ENCODE results near the gene ABCA7.

Gene ABCA7

DNA sequence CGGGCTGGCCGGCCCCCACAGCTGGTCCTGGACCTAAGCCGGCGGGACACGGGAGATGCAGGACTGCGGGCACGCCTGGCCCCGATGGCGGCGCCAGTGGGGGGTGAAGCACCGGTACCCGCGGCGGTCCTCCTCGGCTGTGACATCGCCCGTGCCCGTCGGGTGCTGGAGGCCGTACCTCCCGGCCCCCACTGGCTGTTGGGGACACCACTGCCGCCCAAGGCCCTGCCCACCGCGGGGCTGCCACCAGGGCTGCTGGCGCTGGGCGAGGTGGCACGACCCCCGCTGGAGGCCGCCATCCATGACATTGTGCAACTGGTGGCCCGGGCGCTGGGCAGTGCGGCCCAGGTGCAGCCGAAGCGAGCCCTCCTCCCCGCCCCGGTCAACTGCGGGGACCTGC lies 36.6 kb upstream of the ABCA7 start:
- DNase-seq, result no peak

DNA sequence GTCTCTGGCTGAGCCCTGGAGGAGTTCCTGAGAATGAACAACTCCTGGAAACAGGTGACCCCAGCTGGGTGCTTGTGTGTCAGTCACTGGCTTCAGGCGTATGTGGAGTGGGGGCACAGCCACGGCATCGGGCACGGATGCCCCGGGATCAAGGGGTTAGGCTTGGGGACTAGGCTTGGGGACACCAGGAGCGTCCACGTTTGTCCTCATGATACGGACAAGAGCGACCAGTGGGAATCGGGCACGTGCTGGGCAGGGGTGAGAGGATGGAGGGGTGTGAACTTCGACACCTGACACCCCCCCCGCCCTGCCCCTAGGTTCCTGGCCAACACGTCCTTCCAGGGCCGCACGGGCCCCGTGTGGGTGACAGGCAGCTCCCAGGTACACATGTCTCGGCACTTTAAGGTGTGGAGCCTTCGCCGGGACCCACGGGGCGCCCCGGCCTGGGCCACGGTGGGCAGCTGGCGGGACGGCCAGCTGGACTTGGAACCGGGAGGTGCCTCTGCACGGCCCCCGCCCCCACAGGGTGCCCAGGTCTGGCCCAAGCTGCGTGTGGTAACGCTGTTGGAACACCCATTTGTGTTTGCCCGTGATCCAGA lies 35.6 kb upstream of the ABCA7 start:
- DNase-seq, result no peak

DNA sequence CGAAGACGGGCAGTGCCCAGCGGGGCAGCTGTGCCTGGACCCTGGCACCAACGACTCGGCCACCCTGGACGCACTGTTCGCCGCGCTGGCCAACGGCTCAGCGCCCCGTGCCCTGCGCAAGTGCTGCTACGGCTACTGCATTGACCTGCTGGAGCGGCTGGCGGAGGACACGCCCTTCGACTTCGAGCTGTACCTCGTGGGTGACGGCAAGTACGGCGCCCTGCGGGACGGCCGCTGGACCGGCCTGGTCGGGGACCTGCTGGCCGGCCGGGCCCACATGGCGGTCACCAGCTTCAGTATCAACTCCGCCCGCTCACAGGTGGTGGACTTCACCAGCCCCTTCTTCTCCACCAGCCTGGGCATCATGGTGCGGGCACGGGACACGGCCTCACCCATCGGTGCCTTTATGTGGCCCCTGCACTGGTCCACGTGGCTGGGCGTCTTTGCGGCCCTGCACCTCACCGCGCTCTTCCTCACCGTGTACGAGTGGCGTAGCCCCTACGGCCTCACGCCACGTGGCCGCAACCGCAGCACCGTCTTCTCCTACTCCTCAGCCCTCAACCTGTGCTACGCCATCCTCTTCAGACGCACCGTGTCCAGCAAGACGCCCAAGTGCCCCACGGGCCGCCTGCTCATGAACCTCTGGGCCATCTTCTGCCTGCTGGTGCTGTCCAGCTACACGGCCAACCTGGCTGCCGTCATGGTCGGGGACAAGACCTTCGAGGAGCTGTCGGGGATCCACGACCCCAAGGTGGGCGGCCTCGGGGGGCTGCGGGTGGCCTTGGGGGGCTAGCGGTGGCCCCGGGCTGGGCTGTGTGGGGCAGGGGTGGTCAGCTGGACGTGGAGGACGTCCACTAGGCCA lies 34.9 kb upstream of the ABCA7 start:
- DNase-seq, result no peak

DNA sequence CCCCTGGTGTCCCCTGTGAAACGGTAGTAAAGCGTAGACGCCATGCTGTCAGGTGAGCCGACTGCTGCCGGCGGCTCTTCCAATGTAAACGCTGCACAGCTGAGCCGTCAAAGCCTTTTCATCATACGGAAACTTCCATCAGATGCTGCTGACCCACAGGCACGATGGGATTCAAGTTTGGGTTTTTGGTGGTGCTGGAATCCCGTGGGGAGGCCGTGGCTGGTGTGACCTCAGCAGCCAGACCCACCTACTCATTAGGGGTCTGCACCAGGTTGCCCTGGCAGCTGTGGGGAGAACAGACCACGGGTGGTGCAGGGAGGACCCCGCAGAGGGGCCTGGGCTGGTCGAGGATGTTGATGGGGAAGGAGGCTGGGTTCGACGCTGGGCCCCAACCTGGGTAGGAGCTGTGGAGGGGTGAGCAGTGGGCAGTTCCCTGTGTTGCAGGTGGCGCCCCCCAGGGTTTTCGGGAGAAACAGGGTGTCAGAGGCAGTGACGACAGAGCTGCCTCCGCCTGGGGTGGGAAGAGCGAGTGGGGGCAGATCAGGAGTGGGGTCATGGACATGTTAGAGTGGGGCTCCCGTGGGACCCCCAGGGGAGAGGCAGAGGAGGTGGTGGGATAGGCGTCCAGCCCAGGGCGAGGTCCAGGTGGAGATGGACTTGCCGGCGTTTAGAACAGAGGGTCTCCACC lies 33.1 kb upstream of the ABCA7 start:
- no peak for DNase-seq

DNA sequence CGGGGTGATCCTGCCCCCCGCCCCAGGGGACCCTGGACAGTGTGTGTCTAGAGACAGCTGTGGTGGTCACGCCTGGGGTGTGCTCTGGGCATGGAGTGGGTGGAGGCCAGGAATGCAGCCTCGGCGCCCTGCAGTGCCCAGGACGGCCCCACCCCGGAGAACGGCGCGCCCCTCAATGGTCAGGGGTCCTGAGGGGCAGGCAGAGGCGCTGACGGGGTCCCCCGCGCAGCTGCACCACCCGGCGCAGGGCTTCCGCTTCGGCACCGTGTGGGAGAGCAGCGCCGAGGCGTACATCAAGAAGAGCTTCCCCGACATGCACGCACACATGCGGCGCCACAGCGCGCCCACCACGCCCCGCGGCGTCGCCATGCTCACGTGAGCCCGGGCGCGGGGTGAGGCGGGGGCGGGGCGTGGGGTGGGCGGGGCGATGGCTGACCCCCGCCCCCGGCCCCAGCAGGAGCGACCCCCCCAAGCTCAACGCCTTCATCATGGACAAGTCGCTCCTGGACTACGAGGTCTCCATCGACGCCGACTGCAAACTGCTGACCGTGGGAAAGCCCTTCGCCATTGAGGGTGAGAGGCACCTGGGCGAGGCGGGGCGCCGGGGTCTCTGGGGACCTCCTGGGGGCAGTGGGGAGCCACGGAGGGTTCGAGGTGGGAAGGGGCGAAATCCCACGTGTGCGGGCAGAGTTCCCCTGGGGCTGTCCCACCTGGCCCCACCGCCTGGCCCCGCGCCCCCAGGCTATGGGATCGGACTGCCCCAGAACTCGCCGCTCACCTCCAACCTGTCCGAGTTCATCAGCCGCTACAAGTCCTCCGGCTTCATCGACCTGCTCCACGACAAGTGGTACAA lies 32.3 kb upstream of the ABCA7 start:
- no peak for DNase-seq

DNA sequence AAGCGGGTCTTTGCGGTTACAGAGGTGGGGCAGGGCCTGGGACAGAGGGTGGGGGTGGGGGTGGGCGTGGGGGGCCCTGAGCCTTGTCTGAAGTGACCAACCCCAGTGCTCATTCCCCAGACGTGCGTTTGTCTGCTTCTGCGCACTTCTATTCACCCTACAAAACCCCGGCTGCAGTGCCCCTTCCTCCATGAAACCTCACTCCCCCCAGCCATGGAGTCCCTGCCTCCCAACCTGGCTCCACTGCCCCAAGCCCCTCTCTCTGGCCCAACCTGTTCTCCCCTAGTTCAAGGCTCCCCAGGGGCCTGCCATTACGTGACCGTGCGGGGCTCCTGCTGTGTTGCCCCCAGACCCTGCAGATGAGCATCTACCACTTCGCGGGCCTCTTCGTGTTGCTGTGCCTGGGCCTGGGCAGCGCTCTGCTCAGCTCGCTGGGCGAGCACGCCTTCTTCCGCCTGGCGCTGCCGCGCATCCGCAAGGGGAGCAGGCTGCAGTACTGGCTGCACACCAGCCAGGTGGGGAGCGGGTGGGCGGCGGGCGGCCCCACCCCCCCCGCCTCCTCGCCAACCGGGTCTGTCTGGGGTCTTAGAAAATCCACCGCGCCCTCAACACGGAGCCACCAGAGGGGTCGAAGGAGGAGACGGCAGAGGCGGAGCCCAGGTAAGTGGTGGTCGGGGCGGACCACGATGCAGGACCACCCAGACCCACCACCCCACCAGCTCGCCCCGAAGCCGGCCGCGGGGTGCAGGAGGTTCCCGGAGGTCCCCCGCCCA lies 31.5 kb upstream of the ABCA7 start:
- DNase-seq, result no peak

DNA sequence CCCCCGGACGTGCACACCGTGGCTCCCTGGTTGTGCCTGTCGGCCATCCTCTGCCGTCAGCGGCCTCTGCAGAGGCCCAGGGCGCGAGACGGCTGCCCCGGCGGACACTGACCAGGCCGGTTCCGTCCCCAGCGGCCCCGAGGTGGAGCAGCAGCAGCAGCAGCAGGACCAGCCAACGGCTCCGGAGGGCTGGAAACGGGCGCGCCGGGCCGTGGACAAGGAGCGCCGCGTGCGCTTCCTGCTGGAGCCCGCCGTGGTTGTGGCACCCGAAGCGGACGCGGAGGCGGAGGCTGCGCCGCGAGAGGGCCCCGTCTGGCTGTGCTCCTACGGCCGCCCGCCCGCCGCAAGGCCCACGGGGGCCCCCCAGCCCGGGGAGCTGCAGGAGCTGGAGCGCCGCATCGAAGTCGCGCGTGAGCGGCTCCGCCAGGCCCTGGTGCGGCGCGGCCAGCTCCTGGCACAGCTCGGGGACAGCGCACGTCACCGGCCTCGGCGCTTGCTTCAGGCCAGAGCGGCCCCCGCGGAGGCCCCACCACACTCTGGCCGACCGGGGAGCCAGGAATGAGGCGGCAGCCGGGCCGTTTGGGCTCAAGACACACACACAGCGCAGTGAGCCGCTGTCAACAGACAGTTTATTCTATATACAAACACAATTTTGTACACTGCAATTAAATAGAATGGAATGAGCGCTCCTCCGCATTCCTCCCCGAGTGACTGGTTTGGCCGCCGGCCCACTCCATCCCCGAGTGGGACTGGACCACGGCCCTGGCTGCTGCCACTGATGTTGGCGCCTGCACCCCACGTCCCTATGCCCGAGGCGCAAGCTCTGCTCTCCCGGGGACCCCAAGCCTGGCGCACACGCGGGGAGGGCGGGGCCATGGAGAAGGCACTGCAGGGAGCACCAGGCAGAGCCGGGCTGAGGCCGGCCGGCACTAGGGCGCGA lies 30.6 kb upstream of the ABCA7 start:
- DNase-seq, result no peak

DNA sequence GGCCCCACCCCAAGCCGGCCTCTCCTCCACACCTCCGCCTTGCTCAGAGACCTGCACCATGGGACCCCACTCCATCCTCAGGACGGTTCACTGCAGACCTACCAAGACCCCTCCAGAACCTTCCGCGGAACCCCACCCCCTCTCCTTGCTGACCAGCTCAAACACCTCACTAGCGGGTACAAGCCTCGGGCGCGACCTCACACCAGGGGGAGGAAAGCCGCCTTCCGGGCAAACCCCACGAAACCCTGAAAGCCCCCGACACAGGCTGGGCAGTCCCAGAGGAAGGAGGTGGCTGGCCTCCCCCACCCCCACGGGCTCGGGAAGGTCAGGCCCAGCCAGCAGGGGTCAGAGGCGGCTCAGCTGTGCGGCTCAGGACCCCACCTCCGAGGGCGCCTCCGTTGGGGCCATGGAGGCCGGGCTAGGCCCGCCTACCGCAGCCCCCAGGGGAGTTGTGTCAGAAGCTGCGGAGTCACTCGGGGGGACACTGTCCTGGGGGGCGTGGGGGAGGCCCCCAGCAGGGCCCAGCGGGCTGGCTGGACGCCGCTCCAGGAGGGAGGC lies 29.8 kb upstream of the ABCA7 start:
- DNase-seq, result no peak

DNA sequence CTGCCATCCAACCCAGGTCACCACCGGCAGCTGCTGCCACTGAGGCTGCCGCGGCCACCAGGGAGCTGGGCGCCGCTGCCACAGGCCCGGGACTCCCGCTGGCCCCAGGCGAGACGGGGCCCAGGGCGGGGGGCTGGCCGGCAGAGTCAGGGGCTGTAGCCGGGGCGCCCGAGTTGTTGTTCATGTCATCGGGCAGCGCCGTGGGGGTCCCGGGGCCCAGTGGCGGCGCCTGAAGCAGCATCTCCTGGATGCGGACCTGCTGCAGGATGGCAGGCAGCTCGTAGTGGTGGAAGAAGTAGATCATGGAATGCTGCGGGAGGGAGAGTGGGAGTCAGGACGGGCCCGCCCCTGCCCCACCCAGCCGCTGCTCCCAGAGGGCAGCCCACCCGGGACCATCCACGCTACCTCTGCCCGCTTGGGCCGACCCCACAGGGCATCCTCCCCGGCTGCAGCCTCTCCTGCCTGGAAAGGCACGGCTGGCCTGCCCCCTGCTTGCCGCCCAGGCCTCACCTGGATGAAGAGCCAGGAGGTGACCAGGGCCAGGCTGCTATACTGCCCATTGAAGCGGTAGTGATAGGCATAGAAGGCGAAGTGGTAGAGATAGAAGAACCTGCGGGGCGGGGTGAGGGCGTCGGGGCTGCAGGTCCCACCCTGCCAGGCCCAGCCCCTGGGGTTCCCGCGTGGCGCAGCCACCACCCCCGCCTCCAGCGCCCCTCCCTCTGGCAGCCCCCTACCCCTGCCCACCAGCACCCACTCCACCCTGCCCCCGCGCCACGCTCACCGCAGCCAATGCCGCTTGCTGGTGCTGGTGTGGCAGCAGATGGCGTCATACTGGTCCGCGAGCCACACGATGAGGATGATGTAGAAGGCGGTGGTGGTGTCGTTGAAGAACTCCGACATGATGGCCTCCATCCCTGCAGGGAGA lies 29.1 kb upstream of the ABCA7 start:
- DNase-seq, result no peak

DNA sequence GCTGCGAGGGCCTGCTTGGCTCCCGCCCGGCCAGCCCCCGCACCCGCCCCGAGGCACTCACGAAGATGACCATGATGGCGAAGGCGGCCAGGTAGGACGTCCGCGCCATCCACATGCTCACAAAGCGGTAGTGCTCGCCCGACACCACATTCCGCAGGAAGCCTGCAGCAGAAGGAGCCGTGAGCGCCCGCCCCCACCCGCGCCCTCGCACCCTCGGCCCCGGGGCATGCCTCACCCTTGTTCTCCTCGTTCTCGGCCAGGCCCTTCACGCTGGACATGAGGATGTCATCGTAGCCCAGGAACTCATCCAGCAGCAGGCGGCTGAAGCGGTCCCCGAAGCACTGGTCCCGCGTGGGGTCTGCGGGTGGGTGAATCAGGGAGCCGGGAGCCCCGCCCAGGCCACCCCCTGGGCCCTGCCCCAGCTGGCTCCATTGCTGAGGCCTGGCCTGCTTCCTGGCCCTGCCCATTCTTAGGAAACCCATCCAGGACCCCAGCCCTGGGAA lies 28.0 kb upstream of the ABCA7 start:
- DNase-seq, result no peak

DNA sequence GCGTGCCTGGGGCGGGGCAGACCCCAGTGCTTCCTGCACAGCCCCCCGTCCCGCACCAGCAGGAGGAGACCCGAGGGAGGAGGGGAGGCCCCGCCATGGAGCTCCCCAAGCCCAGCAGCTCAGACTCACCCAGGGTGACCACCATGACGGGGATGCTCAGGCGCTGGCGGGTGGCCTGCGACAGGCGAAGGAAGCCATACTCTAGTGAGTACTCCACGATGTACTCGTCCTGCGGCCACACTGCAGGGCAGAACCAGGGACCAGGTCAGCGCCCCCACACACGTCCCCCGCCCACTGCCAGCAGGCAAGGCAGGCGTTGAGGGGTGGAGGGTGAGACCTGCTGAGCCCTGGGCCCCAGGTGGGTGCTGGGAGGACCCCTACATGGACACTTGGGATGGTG lies 27.6 kb upstream of the ABCA7 start:
- DNase-seq, result no peak

DNA sequence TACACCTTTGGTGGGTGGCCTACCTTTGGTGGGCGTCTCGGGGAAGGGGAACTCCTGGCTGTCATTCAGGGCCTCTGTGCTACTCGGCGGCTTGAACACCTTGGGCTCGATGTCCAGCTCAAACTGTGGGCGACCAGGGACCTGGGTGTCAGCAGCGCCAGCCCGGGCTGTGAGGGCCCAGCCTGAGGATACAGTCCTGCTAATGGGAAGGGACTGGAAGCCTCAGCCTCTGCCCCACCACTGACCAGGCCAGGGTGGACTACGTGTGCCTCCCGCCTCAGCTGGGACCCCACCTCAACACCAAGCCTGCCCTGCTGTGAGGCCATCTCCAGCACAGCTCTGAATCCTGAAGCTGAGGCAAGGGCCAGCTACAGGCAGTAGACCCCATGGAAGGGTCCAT lies 26.7 kb upstream of the ABCA7 start:
- DNase-seq, result no peak

DNA sequence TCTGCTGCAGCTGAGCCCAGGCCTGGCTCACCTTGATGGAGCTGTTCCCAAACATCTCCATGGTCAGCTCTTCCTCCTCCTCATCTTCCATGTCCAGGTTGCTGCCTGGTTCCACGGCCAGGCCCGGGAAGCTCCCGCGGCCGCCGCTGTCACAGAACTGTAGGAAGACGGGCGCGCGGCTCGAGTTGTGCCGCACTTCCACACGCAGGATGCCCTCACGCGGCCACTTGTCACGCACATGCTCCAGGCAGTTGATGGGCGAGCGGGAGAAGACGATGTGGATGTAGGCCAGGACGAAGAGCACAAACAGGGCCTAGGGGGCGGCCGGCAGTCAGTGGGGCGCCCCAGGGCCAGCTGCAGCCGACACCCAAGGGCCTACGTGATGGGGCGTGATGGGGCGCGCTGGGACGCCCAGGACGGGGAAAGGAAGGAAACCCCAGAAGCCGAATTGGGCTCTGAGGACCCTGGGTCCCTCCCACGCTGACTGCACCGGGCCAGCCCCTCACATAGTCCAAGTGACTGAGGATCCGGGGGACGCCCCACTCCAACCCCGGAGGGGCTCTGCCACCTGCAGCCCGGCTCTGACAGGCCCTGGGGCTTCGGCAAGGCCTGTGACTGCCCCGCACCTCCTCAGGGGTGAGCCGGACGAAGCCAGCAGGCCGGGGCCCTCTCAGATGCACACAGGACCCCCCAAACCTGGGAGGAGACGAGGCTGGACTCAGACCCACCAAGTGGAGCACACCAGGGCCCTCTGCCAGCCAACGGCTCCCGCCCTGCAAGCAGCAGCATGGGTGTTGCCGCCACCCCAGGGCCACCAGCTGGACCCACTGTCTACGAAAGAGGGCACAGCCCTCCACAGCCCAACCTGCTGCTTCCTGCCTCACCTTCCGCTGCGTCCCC lies 25.5 kb upstream of the ABCA7 start:
- no peak for DNase-seq

DNA sequence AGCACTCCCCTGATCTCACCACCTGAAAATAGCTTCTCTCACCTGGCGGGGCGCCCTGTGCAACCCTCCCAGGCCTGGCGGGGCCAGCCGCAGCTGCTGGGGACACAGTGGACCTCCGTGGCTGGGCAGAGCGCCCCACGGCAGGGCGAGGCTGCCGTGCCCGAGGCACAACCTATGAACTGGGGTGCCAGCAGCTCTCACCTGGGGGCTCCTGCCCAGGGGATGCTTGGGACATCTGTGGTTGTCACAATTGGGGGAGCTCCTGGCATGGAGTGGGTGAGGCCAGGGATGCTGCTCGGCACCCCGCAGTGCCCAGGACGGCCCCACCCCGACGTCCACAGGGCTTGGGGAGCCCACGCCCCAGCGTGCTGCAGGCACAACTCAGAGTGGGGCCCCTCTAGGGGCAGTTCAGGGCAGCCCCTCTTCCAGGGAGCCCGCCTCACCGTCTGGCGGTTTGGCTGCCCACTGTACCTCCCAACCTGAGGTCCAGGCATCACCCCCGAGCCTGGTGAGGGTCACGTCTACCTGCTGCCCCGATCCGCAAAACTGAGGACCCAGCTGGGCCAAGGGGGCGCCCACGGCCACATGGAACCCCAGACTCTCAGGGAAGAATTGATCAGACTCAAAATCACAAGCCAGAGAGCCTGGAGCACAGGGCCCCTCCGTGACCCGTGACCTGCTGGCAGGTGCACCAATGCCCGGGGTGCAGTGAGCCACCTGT lies 24.7 kb upstream of the ABCA7 start:
- no peak for DNase-seq

DNA sequence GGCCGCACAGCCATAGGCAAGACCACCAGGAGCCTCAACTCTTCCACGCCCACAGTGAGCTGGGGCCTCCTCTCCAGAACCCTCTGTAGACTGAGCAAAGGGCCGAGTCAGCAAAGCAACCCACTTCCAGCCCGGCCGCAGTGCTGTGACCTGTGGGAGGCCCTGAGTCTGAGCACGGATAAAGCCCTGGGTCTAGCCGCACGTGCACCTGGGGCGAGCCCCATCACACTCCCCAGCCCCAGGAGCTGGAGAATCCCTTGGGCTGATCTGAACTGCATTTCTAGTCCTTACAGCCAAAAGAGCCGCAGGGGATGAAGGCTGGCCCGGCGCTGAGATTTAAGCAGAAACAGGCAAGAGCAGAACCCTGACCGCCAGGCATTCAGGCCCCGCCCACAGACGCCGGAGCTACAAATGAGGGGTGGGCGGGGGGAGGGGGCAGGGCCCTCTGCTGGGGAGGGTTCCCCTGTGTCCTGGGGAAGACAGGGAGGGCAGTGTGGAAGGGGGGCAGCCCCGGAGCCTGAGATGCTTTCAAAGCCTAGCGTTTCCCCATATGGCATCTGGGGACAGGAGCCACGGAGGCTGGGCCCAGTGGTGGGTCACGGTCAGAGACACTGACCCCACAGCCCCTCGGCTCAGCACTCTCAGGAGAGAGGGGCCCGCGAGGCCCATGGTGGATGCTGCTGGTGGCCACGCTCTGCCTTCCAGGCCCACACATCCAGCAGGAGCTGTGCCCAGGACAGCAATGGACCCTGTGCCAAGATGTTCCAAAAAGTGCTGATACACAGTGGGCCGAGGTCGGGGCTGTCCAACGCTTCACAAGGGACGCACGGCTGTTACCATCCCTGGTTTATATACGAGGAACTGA lies 23.9 kb upstream of the ABCA7 start:
- DNase-seq, result no peak

DNA sequence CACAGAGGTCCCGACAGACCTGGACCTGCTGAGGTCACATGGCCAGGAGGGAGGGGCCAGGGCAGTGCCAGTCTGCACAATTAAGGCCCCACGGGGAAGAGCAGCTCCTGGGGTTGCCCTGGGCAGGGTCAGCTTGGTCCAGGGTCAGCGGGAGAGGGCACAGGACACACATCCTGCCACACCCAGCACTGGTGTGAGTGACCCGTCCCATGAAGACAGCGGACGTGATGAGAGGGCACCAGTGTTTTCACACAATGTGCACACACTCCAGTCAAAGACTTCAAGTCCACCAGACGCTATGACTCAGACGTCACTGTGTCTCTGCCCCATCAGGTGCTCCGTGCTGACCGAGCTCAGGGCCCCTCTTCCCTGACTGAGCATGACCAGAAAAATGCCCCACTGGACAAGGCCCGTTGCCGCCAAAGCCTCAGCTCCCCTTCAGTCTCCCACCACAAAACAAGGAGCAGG lies 23.2 kb upstream of the ABCA7 start:
- DNase-seq, result no peak
